K562 (cell line): ENCODE measurements around the gene HAUS3.

Experiments
- ELF1 ChIP-seq: fragments of 200-800 bp; sonication (Bioruptor generic); IDR thresholded peaks from 2 replicates; pipeline ENCODE4 v1.6.1; 2016; ENCODE audit warnings: missing genetic modification characterization, missing compliant biosample characterization
- EZH2 ChIP-seq: IDR thresholded peaks from 2 replicates; pipeline ENCODE4 v1.6.1; 2012; ENCODE audit warnings: low read depth, mild to moderate bottlenecking, inconsistent platforms, low read length, borderline replicate concordance
- FOSL1 ChIP-seq: fragments of 200-800 bp; sonication (Bioruptor generic); conservative IDR thresholded peaks from 2 replicates; pipeline ENCODE4 v1.6.1; 2016; ENCODE audit warnings: missing genetic modification characterization, missing compliant biosample characterization
- GABPA ChIP-seq: fragments of 200-800 bp; sonication (Bioruptor generic); conservative IDR thresholded peaks from 2 replicates; pipeline ENCODE4 v1.6.1; 2016; ENCODE audit warnings: low read depth, missing genetic modification characterization, missing compliant biosample characterization
- MTF1 ChIP-seq: fragments of 250-450 bp; sonication (Bioruptor Pico); IDR thresholded peaks from 2 replicates; pipeline ENCODE4 v1.9.0; 2021; ENCODE audit warnings: moderate library complexity, mild to moderate bottlenecking, inconsistent platforms, borderline replicate concordance
- MYC ChIP-seq, 2 experiments: fragments of 250-450 bp in 1 of 2; sonication (Bioruptor Pico) in 1 of 2; IDR thresholded peaks; 2 replicates each; pipeline versions ENCODE4 v1.5.1 to v1.6.1; 2012 to 2021; ENCODE audit warnings: low read depth in 2 of 2, borderline replicate concordance in 1 of 2, improper control_type of control experiment in 1 of 2, low read length in 1 of 2, mild to moderate bottlenecking in 1 of 2, moderate library complexity in 1 of 2
- PATZ1 ChIP-seq: fragments of 250-450 bp; sonication (Bioruptor Pico); IDR thresholded peaks from 2 replicates; pipeline ENCODE4 v1.5.0; 2020; ENCODE audit warnings: mild to moderate bottlenecking, borderline replicate concordance
- SIX5 ChIP-seq, 2 experiments: IDR thresholded peaks; 2 replicates each; pipeline ENCODE4 v1.6.1; 2011; ENCODE audit warnings: low read length in 2 of 2, borderline replicate concordance in 1 of 2, low read depth in 1 of 2, mild to moderate bottlenecking in 1 of 2, moderate library complexity in 1 of 2; ENCODE audit not compliant: insufficient read depth in 1 of 2
- SRSF9 ChIP-seq: fragments of 200-400 bp; formaldehyde crosslinking; IDR thresholded peaks from 2 replicates; pipeline ENCODE4 v1.6.1; 2017; ENCODE audit warnings: low read depth, low read length, borderline replicate concordance
- ZBTB43 ChIP-seq: sonication (generic); formaldehyde crosslinking; IDR thresholded peaks from 2 replicates; pipeline ENCODE4 v1.8.0; 2023; ENCODE audit warnings: mild to moderate bottlenecking, missing genetic modification reagents
- ZKSCAN1 ChIP-seq: fragments of 150-350 bp; IDR thresholded peaks from 2 replicates; pipeline ENCODE4 v1.6.1; 2016; ENCODE audit warnings: low read depth, low read length
- TF ChIP-seq, protein P1 (sequence below), 3 experiments: IDR thresholded peaks in 2 of 3; conservative IDR thresholded peaks in 1 of 3; 2 replicates each; pipeline ENCODE4 v1.5.1; 2011 to 2012; ENCODE audit warnings: low read length in 3 of 3, mild to moderate bottlenecking in 3 of 3, control low read depth in 2 of 3, improper control_type of control experiment in 1 of 3, inconsistent platforms in 1 of 3, low read depth in 1 of 3, mixed read lengths in 1 of 3, moderate library complexity in 1 of 3; ENCODE audit not compliant: insufficient read depth in 2 of 3
- TF ChIP-seq, protein P2 (sequence below), 3 experiments: fragments of 200-800 bp in 1 of 3; sonication (Bioruptor generic) in 1 of 3; sonication (generic) in 1 of 3; formaldehyde crosslinking in 1 of 3; IDR thresholded peaks; 2 replicates each; pipeline versions ENCODE4 v1.6.1 to v1.8.0; 2016 to 2022; ENCODE audit warnings: mild to moderate bottlenecking in 2 of 3, missing compliant biosample characterization in 2 of 3, missing genetic modification characterization in 2 of 3, missing genetic modification reagents in 1 of 3

DNA sequence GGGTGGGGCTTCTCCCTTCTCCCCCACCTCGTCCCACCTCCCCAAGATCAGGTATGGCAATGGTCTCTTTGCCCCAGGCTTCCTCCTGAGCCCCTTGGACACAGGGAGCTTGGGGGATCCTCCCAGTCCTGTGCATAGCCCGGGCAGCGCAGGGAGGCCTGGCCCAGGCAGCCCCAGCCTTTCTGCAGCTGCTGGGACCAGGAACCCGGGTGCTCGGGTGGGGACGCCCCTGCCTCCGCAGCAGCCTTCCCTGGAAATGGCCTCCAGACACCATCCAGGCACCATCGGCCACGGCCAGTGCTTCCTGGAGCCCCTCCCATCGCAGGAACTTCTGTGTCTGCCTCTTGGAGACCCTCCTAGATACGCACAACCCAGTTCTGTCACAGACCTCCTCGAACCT, 25.9 kb upstream of the HAUS3 start:
- TF ChIP-seq ZKSCAN1 (no peak), MTF1 (CRISPR knock-in tag) (no peak), MYC (IDR thresholded peaks at IDR 0.05; ENCODE audit: low read depth, low read length) (no peak), MYC (CRISPR knock-in tag; IDR thresholded peaks at IDR 0.05; ENCODE audit: borderline replicate concordance, low read depth) (no peak), ELF1 (tag) (no peak), PATZ1 (no peak), GABPA (no peak), SIX5 (IDR thresholded peaks at IDR 0.05; ENCODE audit: borderline replicate concordance in 1 of 2, insufficient read depth in 1 of 2, low read depth in 1 of 2, low read length in 2 of 2) (no peak), FOSL1 (no peak), EZH2 (no peak), SRSF9 (no peak), ZBTB43 (CRISPR knock-in tag) (no peak)
- TF ChIP-seq, protein P1, sequence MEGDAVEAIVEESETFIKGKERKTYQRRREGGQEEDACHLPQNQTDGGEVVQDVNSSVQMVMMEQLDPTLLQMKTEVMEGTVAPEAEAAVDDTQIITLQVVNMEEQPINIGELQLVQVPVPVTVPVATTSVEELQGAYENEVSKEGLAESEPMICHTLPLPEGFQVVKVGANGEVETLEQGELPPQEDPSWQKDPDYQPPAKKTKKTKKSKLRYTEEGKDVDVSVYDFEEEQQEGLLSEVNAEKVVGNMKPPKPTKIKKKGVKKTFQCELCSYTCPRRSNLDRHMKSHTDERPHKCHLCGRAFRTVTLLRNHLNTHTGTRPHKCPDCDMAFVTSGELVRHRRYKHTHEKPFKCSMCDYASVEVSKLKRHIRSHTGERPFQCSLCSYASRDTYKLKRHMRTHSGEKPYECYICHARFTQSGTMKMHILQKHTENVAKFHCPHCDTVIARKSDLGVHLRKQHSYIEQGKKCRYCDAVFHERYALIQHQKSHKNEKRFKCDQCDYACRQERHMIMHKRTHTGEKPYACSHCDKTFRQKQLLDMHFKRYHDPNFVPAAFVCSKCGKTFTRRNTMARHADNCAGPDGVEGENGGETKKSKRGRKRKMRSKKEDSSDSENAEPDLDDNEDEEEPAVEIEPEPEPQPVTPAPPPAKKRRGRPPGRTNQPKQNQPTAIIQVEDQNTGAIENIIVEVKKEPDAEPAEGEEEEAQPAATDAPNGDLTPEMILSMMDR (IDR thresholded peaks at IDR 0.05 in 2 of 3, conservative IDR thresholded peaks at IDR 0.05 in 1 of 3; ENCODE audit: insufficient read depth in 2 of 3, low read depth in 1 of 3, low read length in 3 of 3) = no peak
- TF ChIP-seq, protein P2, sequence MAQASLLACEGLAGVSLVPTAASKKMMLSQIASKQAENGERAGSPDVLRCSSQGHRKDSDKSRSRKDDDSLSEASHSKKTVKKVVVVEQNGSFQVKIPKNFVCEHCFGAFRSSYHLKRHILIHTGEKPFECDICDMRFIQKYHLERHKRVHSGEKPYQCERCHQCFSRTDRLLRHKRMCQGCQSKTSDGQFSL (CRISPR knock-in tag; IDR thresholded peaks at IDR 0.05) = no peak
- TF ChIP-seq, protein P2 (tag; IDR thresholded peaks at IDR 0.05) = no peak
